IPS-20b (cell line): ENCODE data around the gene RAPGEF3.

ENCODE experiments used
- H3K27ac ChIP-seq: one replicate; pipeline ENCODE4 v1.5.1; 2013; ENCODE audit warnings: low read length
- H3K27me3 ChIP-seq: 2 replicates; pipeline ENCODE4 v1.6.1; 2013; ENCODE audit warnings: mild to moderate bottlenecking, low read length, inconsistent platforms; ENCODE audit not compliant: insufficient read depth
- H3K36me3 ChIP-seq: 2 replicates; pipeline ENCODE4 v1.6.1; 2013; ENCODE audit warnings: low read depth, mild to moderate bottlenecking, inconsistent platforms, low read length, moderate library complexity; ENCODE audit not compliant: insufficient read depth
- H3K4me1 ChIP-seq: 2 replicates; pipeline ENCODE4 v1.6.1; 2013; ENCODE audit warnings: mild to moderate bottlenecking, control low read depth, inconsistent platforms, low read length, moderate library complexity; ENCODE audit not compliant: insufficient read depth
- H3K4me3 ChIP-seq: 2 replicates; pipeline ENCODE4 v1.5.1; 2013; ENCODE audit warnings: mild to moderate bottlenecking, low read length, inconsistent platforms
- H3K9ac ChIP-seq: 2 replicates; pipeline ENCODE4 v1.6.1; 2013; ENCODE audit warnings: low read depth, mild to moderate bottlenecking, inconsistent platforms, low read length, moderate library complexity
- H3K9me3 ChIP-seq: 2 replicates; pipeline ENCODE4 v1.6.1; 2013; ENCODE audit warnings: mild to moderate bottlenecking, low read depth, low read length, inconsistent platforms; ENCODE audit not compliant: insufficient read depth

The RAPGEF3 gene

GRCh38 chr12:47779943-47780504 is 21.3 kb upstream of the RAPGEF3 start:
- Histone ChIP-seq H3K4me1 (peaks cover 7% of the 10 kb centered on the region; the same call in 1 of the 2 replicates), H3K4me3 (peak overlapping the region; percentile 45; the same call in 1 of the 2 replicates), H3K36me3 (peaks cover 23% of the 10 kb centered on the region), H3K9me3 (no peaks in the 10 kb centered on the region), H3K27me3 (peaks cover 10% of the 10 kb centered on the region; the same call in 1 of the 2 replicates), H3K9ac (no peak overlapping the region), H3K27ac (no peak overlapping the region)

DNA sequence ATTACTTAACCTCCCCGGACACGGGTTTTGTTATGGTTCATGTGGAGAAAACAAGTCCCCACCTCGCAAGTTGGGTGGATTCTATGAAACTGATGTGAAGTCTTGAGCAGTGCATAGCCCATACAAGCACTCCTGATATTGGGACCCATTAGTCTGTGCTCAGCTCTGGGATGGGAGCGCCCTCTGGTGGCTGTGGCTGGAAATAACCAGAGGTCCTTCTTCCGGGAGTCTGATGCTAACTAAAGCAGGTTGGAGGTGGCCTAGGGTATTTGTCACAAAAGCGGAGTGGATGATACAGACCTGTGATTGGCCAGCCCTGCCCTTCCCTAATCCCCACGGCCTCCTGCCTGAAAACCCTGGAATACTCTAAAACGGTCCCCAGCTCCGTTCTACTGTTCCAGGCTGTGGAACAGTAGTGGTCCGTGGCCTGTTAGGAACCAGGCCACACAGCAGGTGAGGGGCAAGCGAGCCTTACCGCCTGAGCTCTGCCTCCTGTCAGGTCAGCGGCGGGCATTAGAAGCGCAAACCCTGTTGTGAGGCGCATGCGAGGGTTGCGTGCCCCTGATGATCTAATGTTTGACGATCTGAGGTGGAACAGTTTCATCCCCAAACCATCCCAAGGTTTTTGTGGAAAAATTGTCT is 20.7 kb upstream of the RAPGEF3 start:
- Histone ChIP-seq H3K36me3 (peaks cover 17% of the 10 kb centered on the region; the same call in 1 of the 2 replicates), H3K9ac (no peak overlapping the region), H3K4me1 (peaks cover 7% of the 10 kb centered on the region; the same call in 1 of the 2 replicates), H3K27me3 (peaks cover 15% of the 10 kb centered on the region), H3K9me3 (no peaks in the 10 kb centered on the region), H3K4me3 (peak overlapping the region; percentile 45; the same call in 1 of the 2 replicates), H3K27ac (no peak overlapping the region)

GRCh38 chr12:47778881-47779280 is 20.2 kb upstream of the RAPGEF3 start:
- Histone ChIP-seq H3K36me3 (peaks cover 12% of the 10 kb centered on the region; the same call in 1 of the 2 replicates), H3K27ac (no peak overlapping the region), H3K4me3 (peak overlapping the region; percentile 18; the same call in 1 of the 2 replicates), H3K9me3 (no peaks in the 10 kb centered on the region), H3K9ac (no peak overlapping the region), H3K4me1 (peaks cover 7% of the 10 kb centered on the region; the same call in 1 of the 2 replicates), H3K27me3 (peaks cover 21% of the 10 kb centered on the region)

GRCh38 chr12:47777741-47778558 is 19.3 kb upstream of the RAPGEF3 start:
- no peak overlapping the region for H3K4me3 ChIP-seq
- H3K4me1 ChIP-seq = peaks cover 7% of the 10 kb centered on the region; the same call in 1 of the 2 replicates
- H3K27me3 ChIP-seq = peaks cover 26% of the 10 kb centered on the region
- no peak overlapping the region for H3K9ac ChIP-seq
- no peaks in the 10 kb centered on the region for H3K9me3 ChIP-seq
- H3K27ac ChIP-seq = no peak overlapping the region
- H3K36me3 ChIP-seq = peaks cover 2% of the 10 kb centered on the region; the same call in 1 of the 2 replicates

DNA sequence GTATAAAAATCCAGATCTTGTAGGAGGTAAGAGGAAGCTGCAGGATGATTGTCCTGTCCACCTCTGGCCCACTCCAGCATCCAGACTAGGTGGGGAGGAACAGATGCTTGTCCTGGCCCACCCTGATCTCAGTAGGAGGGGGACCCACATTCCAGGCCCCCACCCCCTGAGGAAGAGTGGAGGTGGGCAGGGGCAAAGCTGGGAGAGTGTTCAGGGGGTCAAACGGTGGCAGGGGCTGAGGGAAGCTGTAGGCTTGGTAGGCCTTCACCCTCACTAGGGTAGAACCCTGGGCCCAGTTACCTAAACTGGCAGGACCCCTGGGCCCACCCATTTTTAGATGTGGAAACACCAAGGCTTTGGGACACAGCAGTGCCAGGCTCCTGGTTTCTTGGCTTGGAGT is 18.5 kb upstream of the RAPGEF3 start:
- H3K4me1 ChIP-seq = peaks cover 12% of the 10 kb centered on the region; the same call in 1 of the 2 replicates
- H3K36me3 ChIP-seq = no peaks in the 10 kb centered on the region
- H3K4me3 ChIP-seq = no peak overlapping the region
- no peaks in the 10 kb centered on the region for H3K9me3 ChIP-seq
- H3K27me3 ChIP-seq = peaks cover 31% of the 10 kb centered on the region
- H3K27ac ChIP-seq = no peak overlapping the region
- H3K9ac ChIP-seq = no peak overlapping the region

DNA sequence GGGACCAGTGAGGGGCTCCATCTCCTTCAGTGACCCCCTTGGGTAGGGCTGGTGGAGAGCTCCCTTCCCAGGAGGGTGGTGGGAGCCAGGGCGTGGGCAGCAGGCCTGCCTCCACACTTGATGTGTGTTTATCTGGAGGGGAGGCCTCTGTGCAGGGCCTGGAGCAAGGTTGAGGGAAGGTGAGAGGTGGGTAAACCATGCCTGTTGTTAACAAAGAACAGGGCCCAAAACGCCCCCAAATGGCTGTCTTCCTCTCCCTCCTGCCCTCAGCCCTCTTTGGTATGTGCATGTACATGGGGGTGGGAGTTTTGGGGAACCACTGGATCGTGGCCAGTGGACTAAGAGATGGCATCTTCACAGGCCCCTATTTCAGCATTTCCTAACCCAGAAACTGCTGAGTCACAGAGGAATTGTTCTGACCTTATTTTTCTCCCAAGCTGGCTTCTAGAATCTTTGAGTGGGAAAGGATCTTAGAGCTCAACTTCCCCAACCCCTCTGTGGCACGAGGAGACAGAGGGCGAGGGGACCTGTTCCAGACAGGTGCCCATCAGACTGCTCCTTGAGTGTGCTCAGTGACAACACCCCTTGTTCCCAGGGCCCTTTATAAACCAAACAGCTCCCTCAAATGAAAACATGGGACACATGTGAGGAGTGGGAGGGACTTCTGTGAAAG is 17.9 kb upstream of the RAPGEF3 start:
- Histone ChIP-seq H3K27ac (no peak overlapping the region), H3K4me1 (peaks cover 12% of the 10 kb centered on the region; the same call in 1 of the 2 replicates)

GRCh38 chr12:47775100-47775911 is 16.6 kb upstream of the RAPGEF3 start:
- no peak overlapping the region for H3K27ac ChIP-seq
- H3K4me1 ChIP-seq = peaks cover 12% of the 10 kb centered on the region; the same call in 1 of the 2 replicates
- peaks cover 36% of the 10 kb centered on the region for H3K27me3 ChIP-seq
- no peak overlapping the region for H3K4me3 ChIP-seq
- H3K9me3 ChIP-seq = no peaks in the 10 kb centered on the region
- H3K9ac ChIP-seq = no peak overlapping the region
- H3K36me3 ChIP-seq = no peaks in the 10 kb centered on the region

More for the DNA sequence above, 17.9 kb upstream of the RAPGEF3 start:
- H3K4me3 ChIP-seq = no peak overlapping the region
- no peaks in the 10 kb centered on the region for H3K9me3 ChIP-seq
- no peaks in the 10 kb centered on the region for H3K36me3 ChIP-seq
- no peak overlapping the region for H3K9ac ChIP-seq
- H3K27me3 ChIP-seq = peaks cover 37% of the 10 kb centered on the region

GRCh38 chr12:47774663-47775062 is 16.0 kb upstream of the RAPGEF3 start:
- peaks cover 12% of the 10 kb centered on the region; the same call in 1 of the 2 replicates for H3K4me1 ChIP-seq
- no peaks in the 10 kb centered on the region for H3K9me3 ChIP-seq
- no peak overlapping the region for H3K27ac ChIP-seq
- peaks cover 30% of the 10 kb centered on the region for H3K27me3 ChIP-seq
- H3K4me3 ChIP-seq = no peak overlapping the region
- no peaks in the 10 kb centered on the region for H3K36me3 ChIP-seq
- no peak overlapping the region for H3K9ac ChIP-seq

DNA sequence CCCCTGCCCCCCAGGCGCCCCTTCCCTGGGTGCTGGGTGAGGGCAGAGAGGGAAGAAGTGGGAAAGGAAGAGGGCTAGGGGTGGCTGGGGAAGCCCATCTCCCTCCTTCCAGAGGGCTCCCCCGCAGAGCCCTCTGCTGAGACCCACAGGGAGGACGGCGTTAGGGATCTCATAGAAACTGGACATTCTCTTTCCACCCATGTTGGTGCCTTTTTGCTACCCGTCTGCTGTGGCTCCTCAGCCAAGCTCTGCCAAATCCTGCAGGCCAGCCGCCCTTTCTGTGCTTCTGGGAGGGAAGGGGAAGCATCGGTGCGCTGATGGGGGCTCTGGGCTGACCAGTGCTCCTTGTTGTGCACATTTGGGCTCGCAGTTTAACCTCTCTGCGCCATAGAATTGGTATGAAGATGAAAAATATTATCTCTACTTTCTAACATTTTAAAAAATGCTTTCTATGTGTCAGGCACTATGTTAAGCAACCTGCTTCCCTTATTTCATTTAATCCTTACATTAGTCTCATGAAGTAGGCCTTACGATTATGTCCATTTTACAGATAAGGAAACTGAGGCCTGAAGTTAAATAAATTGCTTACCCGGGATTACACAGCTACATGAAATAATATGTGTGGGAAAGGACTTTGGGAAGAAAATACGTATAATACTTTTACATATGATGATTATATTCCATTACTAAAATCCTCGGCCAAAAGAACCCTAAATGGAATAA is 15.3 kb upstream of the RAPGEF3 start:
- Histone ChIP-seq H3K27ac (no peak overlapping the region), H3K9me3 (no peaks in the 10 kb centered on the region), H3K9ac (no peak overlapping the region; the same call in 1 of the 2 replicates), H3K4me3 (peak overlapping the region; percentile 67), H3K4me1 (peaks cover 14% of the 10 kb centered on the region), H3K27me3 (peaks cover 30% of the 10 kb centered on the region), H3K36me3 (no peaks in the 10 kb centered on the region)

DNA sequence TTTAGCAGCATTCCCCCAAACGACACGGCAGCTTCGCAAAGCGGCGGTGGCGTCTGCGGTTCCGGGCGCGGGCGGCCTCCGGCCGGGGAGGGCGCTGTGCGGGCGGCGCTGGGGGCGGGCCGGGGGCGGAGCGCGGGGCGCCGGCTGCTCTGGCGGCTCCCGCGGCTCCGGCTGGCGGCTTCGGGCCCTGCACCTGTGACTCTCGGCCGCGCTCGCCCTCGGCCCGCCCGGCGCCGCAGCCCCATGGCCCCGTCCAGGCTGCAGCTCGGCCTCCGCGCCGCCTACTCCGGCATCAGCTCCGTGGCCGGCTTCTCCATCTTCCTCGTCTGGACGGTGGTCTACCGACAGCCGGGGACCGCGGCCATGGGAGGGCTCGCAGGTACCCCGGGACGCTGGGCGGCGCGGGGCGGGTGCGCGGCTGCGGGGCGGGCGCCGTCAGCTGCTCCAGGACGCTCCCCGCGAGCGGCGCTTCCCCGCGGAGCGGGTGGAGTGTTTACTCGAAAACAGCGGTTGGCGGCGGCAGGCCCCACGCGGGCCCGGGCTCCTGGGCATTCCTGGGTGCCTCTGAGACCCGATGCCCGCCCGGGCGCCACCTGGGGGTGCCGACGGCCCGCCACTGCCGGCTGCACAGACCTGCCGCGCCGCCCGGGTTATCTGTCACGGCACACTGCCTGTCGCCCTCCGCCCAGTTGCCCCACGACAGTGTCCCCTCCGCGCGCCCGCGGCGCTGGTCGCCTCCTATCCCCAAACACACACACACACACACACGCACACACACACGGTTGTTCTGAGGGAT is 14.6 kb upstream of the RAPGEF3 start, which contains the start of gene SLC48A1:
SLC48A1 (plus strand) TSS at position 177 of the 796 bp plus-strand sequence; CDS start at position 244, 67 bp downstream.
- no peaks in the 10 kb centered on the region for H3K9me3 ChIP-seq
- peaks cover 16% of the 10 kb centered on the region for H3K4me1 ChIP-seq
- no peak within 1 kb of the TSS for H3K27ac ChIP-seq
- H3K4me3 ChIP-seq = peak within 1 kb of the TSS; percentile 67
- H3K27me3 ChIP-seq = peaks cover 30% of the 10 kb centered on the region
- peak within 1 kb of the TSS; percentile 24; the same call in 1 of the 2 replicates for H3K9ac ChIP-seq
- H3K36me3 ChIP-seq = no peaks in the 10 kb centered on the region
